HL-60 (cell line): ENCODE measurements around the gene AXL.

ENCODE experiments used
- DNase-seq, 2 experiments: peaks; one replicate each; pipeline ENCODE4 v3.0.0-alpha.2; 2010 to 2020; ENCODE audit warnings: low read depth in 1 of 2, low spot score in 1 of 2
- H3K27ac ChIP-seq: fragments of 250-450 bp; sonication (Bioruptor Pico); replicated peaks from 2 replicates; pipeline ENCODE4 v1.5.1; 2020; ENCODE audit warnings: mild to moderate bottlenecking, moderate library complexity
- H3K27me3 ChIP-seq: fragments of 250-450 bp; sonication (Bioruptor Pico); 2 replicates; pipeline ENCODE4 v1.5.1; 2021; ENCODE audit warnings: mild to moderate bottlenecking, moderate library complexity; ENCODE audit not compliant: insufficient read depth, poor library complexity, severe bottlenecking
- H3K4me3 ChIP-seq: replicated peaks from 2 replicates; pipeline ENCODE4 v1.5.1; 2011; ENCODE audit warnings: mild to moderate bottlenecking, control low read depth, low read length; ENCODE audit not compliant: insufficient read depth
- CTCF ChIP-seq: IDR thresholded peaks from one replicate; pipeline ENCODE4 v1.5.1; 2011; ENCODE audit warnings: low read length, control low read depth, inconsistent platforms; ENCODE audit not compliant: insufficient read depth
- GABPA ChIP-seq: IDR thresholded peaks from 2 replicates; pipeline ENCODE4 v1.6.1; 2012; ENCODE audit warnings: low read depth
- POLR2AphosphoS5 ChIP-seq: IDR thresholded peaks from 2 replicates; pipeline ENCODE4 v1.6.1; 2012; ENCODE audit warnings: low read depth
- REST ChIP-seq: IDR thresholded peaks from 2 replicates; pipeline ENCODE4 v1.6.1; 2012; ENCODE audit warnings: low read depth; ENCODE audit not compliant: insufficient replicate concordance
- SPI1 ChIP-seq: IDR thresholded peaks from 2 replicates; pipeline ENCODE4 v1.6.1; 2012; ENCODE audit warnings: low read depth, mild to moderate bottlenecking, borderline replicate concordance

The AXL gene

GRCh38 chr19:41304706-41305483, 85.9 kb downstream of the AXL start:
- TF ChIP-seq CTCF, result no peak
- no peak for TF ChIP-seq GABPA
- no peak for TF ChIP-seq REST
- TF ChIP-seq POLR2AphosphoS5, result no peak
- TF ChIP-seq SPI1, result no peak
- Histone ChIP-seq H3K27ac (no peak overlapping the region), H3K4me3 (no peak overlapping the region), H3K27me3 (no peaks in the 10 kb centered on the region)
- no peak for DNase-seq

- no peak overlapping the region for H3K4me3 ChIP-seq
- TF ChIP-seq GABPA (no peak), REST (peak; percentile 81)
- no peak for DNase-seq
- peak overlapping the region; percentile 64 for H3K27ac ChIP-seq
- H3K27me3 ChIP-seq, result no peaks in the 10 kb centered on the region
Observed at GRCh38 chr19:41305927-41306793, 87.1 kb downstream of the AXL start.

- no peak for TF ChIP-seq CTCF
- no peak for TF ChIP-seq SPI1
- TF ChIP-seq POLR2AphosphoS5, result no peak
- TF ChIP-seq GABPA, result no peak
- no peak for TF ChIP-seq REST
- DNase-seq, result no peak
- no peaks in the 10 kb centered on the region for H3K27me3 ChIP-seq
- H3K4me3 ChIP-seq, result no peak overlapping the region
- H3K27ac ChIP-seq, result peak overlapping the region; percentile 64
Observed at GRCh38 chr19:41307090-41307875, 88.3 kb downstream of the AXL start.
